NT2/D1 (cell line): ENCODE results near the gene DHRS1.

Experiments used
- SUZ12 ChIP-seq: IDR thresholded peaks from 2 replicates; pipeline ENCODE4 v1.6.1; 2011; ENCODE audit not compliant: insufficient read length, insufficient read depth; ENCODE audit errors: extremely low read depth
- YY1 ChIP-seq: IDR thresholded peaks from 2 replicates; pipeline ENCODE4 v1.6.1; 2011; ENCODE audit not compliant: insufficient read length, insufficient read depth
- ZNF274 ChIP-seq: IDR thresholded peaks from 2 replicates; pipeline ENCODE4 v1.6.1; 2011; ENCODE audit warnings: mild to moderate bottlenecking, low read depth, low read length

- no peak for TF ChIP-seq SUZ12
- TF ChIP-seq YY1, result no peak
- TF ChIP-seq ZNF274, result no peak
Observed at GRCh38 chr14:24334431-24335291, 35.1 kb upstream of the DHRS1 start, which contains the start of gene ADCY4.
